CD4-positive, alpha-beta T cell treated with Interleukin-10 for 1 hour (primary cell): ENCODE data around the gene TNFSF11.

Experiments
- DNase-seq: peaks from one replicate; pipeline ENCODE4 v3.0.0-alpha.2; 2020

TNFSF11 gene

GRCh38 chr13:42612021-42612765, 38.2 kb downstream of the TNFSF11 start:
- no peak for DNase-seq

GRCh38 chr13:42614436-42615035, 40.6 kb downstream of the TNFSF11 start:
- DNase-seq, result no peak

- DNase-seq, result no peak
Observed at GRCh38 chr13:42615691-42616090, 41.7 kb downstream of the TNFSF11 start.

GRCh38 chr13:42617221-42617620, 43.3 kb downstream of the TNFSF11 start:
- DNase-seq, result no peak

- no peak for DNase-seq
Observed at GRCh38 chr13:42623916-42624315, 50.0 kb downstream of the TNFSF11 start.

- DNase-seq, result no peak
Observed at GRCh38 chr13:42625611-42626010, 51.7 kb downstream of the TNFSF11 start.

GRCh38 chr13:42626176-42626860, 52.4 kb downstream of the TNFSF11 start:
- DNase-seq, result no peak

GRCh38 chr13:42628666-42629065, 54.7 kb downstream of the TNFSF11 start:
- DNase-seq, result no peak

GRCh38 chr13:42631181-42631580, 57.2 kb downstream of the TNFSF11 start:
- DNase-seq, result no peak

GRCh38 chr13:42633495-42633894, 59.5 kb downstream of the TNFSF11 start:
- no peak for DNase-seq

- no peak for DNase-seq
Observed at GRCh38 chr13:42638101-42638500, 64.1 kb downstream of the TNFSF11 start.

GRCh38 chr13:42638886-42639285, 64.9 kb downstream of the TNFSF11 start:
- no peak for DNase-seq

- DNase-seq, result no peak
Observed at GRCh38 chr13:42643076-42643475, 69.1 kb downstream of the TNFSF11 start.

GRCh38 chr13:42644841-42645240, 70.9 kb downstream of the TNFSF11 start:
- no peak for DNase-seq

GRCh38 chr13:42645717-42646116, 71.8 kb downstream of the TNFSF11 start:
- DNase-seq, result no peak

- DNase-seq, result no peak
Observed at GRCh38 chr13:42649141-42649540, 75.2 kb downstream of the TNFSF11 start.

- DNase-seq, result no peak
Observed at GRCh38 chr13:42649831-42650230, 75.9 kb downstream of the TNFSF11 start.

- DNase-seq, result no peak
Observed at GRCh38 chr13:42650506-42650905, 76.6 kb downstream of the TNFSF11 start.

GRCh38 chr13:42651936-42652641, 78.1 kb downstream of the TNFSF11 start:
- no peak for DNase-seq

GRCh38 chr13:42652642-42653415, 78.9 kb downstream of the TNFSF11 start:
- DNase-seq, result no peak

- no peak for DNase-seq
Observed at GRCh38 chr13:42653679-42654078, 79.7 kb downstream of the TNFSF11 start.

GRCh38 chr13:42654212-42654611, 80.3 kb downstream of the TNFSF11 start:
- no peak for DNase-seq

GRCh38 chr13:42654722-42655121, 80.8 kb downstream of the TNFSF11 start:
- no peak for DNase-seq
